Measurements from ENCODE around the gene TNFRSF19. TPM values are rescaled to one million over a fixed set of nuclear protein-coding genes. Genes with fewer than 3 reads are reported as not detected.

TNFRSF19 gene
- total and polyA plus RNA-seq, 5 donors from 2014 or later: 1.3 to 5.6 (median 1.6) TPM

GRCh38 chr13:23549724-23550123 lies 20.5 kb upstream of the TNFRSF19 start:
- peaks cover 59% of the 10 kb centered on the region for H3K27me3 Mint-ChIP-seq
- no peak for ATAC-seq (ENCODE audit: low read depth in 2 of 2)

GRCh38 chr13:23550163-23550562 lies 20.0 kb upstream of the TNFRSF19 start:
- Mint-ChIP-seq H3K9me3 (no peaks in the 10 kb centered on the region), H3K4me1 (no peaks in the 10 kb centered on the region), H3K4me3 (no peak overlapping the region), H3K27me3 (peaks cover 54% of the 10 kb centered on the region), H3K36me3 (no peaks in the 10 kb centered on the region), H3K27ac (no peak overlapping the region)
- Histone ChIP-seq H3K27ac (ENCODE audit: insufficient read depth, low read length, poor library complexity, severe bottlenecking) (no peak overlapping the region), H3K36me3 (ENCODE audit: control insufficient read depth, insufficient read depth, low read length) (no peaks in the 10 kb centered on the region), H3K4me1 (ENCODE audit: control insufficient read depth, insufficient read depth, low read length, poor library complexity, severe bottlenecking) (no peaks in the 10 kb centered on the region), H3K27me3 (ENCODE audit: control insufficient read depth, insufficient read depth, low read length) (peaks cover 20% of the 10 kb centered on the region), H3K9me3 (ENCODE audit: control insufficient read depth in 2 of 2, low read length in 2 of 2) (no peaks in the 10 kb centered on the region), H3K4me3 (ENCODE audit: low read depth, low read length) (no peak overlapping the region)
- ATAC-seq (ENCODE audit: low read depth in 2 of 2) (no peak), DNase-seq (no peak)

More at GRCh38 chr13:23549724-23550123, 20.5 kb upstream of the TNFRSF19 start:
- peaks cover 20% of the 10 kb centered on the region for H3K27me3 ChIP-seq (ENCODE audit: control insufficient read depth, insufficient read depth, low read length)
- H3K4me3 ChIP-seq (ENCODE audit: low read depth, low read length): no peak overlapping the region
- no peak overlapping the region for H3K27ac Mint-ChIP-seq
- no peak overlapping the region for H3K4me3 Mint-ChIP-seq
- no peaks in the 10 kb centered on the region for H3K9me3 Mint-ChIP-seq
- no peak overlapping the region for H3K27ac ChIP-seq (ENCODE audit: insufficient read depth, low read length, poor library complexity, severe bottlenecking)
- no peak for DNase-seq
- H3K4me1 Mint-ChIP-seq: no peaks in the 10 kb centered on the region
- no peaks in the 10 kb centered on the region for H3K9me3 ChIP-seq (ENCODE audit: control insufficient read depth in 2 of 2, low read length in 2 of 2)
- no peaks in the 10 kb centered on the region for H3K4me1 ChIP-seq (ENCODE audit: control insufficient read depth, insufficient read depth, low read length, poor library complexity, severe bottlenecking)
- no peaks in the 10 kb centered on the region for H3K36me3 ChIP-seq (ENCODE audit: control insufficient read depth, insufficient read depth, low read length)
- no peaks in the 10 kb centered on the region for H3K36me3 Mint-ChIP-seq

GRCh38 chr13:23551213-23552008 lies 18.8 kb upstream of the TNFRSF19 start:
- ATAC-seq (ENCODE audit: low read depth in 2 of 2) (no peak), DNase-seq (no peak)
- Histone ChIP-seq H3K36me3 (ENCODE audit: control insufficient read depth, insufficient read depth, low read length) (no peaks in the 10 kb centered on the region), H3K27ac (ENCODE audit: insufficient read depth, low read length, poor library complexity, severe bottlenecking) (no peak overlapping the region), H3K4me1 (ENCODE audit: control insufficient read depth, insufficient read depth, low read length, poor library complexity, severe bottlenecking) (no peaks in the 10 kb centered on the region), H3K9me3 (ENCODE audit: control insufficient read depth in 2 of 2, low read length in 2 of 2) (no peaks in the 10 kb centered on the region), H3K4me3 (ENCODE audit: low read depth, low read length) (no peak overlapping the region), H3K27me3 (ENCODE audit: control insufficient read depth, insufficient read depth, low read length) (peaks cover 22% of the 10 kb centered on the region)
- Mint-ChIP-seq H3K27ac (no peak overlapping the region), H3K9me3 (no peaks in the 10 kb centered on the region), H3K27me3 (peaks cover 47% of the 10 kb centered on the region), H3K36me3 (no peaks in the 10 kb centered on the region), H3K4me3 (no peak overlapping the region), H3K4me1 (no peaks in the 10 kb centered on the region)

DNA sequence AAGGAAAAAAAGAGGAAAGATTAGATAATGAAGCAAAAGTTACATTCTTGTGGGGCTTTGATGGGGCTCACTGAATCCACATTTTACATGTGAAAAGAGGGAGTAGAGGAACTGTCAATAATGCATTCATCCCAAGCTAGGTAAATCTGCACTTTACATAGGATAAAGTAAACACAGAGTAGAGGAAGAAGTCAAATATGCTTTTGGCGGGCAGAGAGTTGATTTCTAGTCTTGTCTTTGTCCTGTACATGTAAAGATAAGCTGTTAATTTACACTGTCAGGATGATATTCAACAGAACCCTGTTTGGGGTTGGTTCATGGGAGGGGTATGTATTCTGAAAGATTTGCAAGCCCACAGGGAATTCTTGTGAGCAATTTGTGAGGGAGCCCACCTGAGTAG lies 18.0 kb upstream of the TNFRSF19 start:
- no peaks in the 10 kb centered on the region for H3K4me1 Mint-ChIP-seq
- DNase-seq (no peak), ATAC-seq (ENCODE audit: low read depth in 2 of 2) (no peak)
- no peaks in the 10 kb centered on the region for H3K9me3 Mint-ChIP-seq
- no peaks in the 10 kb centered on the region for H3K36me3 ChIP-seq (ENCODE audit: control insufficient read depth, insufficient read depth, low read length)
- no peak overlapping the region for H3K27ac ChIP-seq (ENCODE audit: insufficient read depth, low read length, poor library complexity, severe bottlenecking)
- H3K27me3 ChIP-seq (ENCODE audit: control insufficient read depth, insufficient read depth, low read length): peaks cover 22% of the 10 kb centered on the region
- H3K4me1 ChIP-seq (ENCODE audit: control insufficient read depth, insufficient read depth, low read length, poor library complexity, severe bottlenecking): no peaks in the 10 kb centered on the region
- H3K27ac Mint-ChIP-seq: no peak overlapping the region
- H3K4me3 ChIP-seq (ENCODE audit: low read depth, low read length): no peak overlapping the region
- H3K4me3 Mint-ChIP-seq: no peak overlapping the region
- H3K9me3 ChIP-seq (ENCODE audit: control insufficient read depth in 2 of 2, low read length in 2 of 2): no peaks in the 10 kb centered on the region
- H3K36me3 Mint-ChIP-seq: no peaks in the 10 kb centered on the region
- H3K27me3 Mint-ChIP-seq: peaks cover 43% of the 10 kb centered on the region

DNA sequence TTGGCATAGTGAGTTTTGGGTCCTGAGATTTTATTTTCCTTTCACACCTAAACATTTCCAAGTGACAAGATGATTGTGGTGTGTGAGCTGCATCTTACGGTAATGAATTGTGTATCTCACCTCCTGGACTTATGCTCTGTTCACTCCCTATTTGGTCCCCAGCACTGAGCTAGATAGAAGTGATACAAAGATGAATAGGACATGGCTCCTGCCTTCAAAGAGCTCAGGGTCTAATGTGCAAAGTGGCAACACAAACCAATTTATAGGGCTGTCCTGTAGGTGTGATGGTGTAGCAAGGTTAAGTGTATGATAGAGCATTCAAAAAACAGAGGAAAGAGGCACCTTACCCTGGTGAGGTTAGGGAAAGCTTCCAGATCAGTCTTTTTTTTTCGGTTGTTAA lies 17.6 kb upstream of the TNFRSF19 start:
- no peak for ATAC-seq (ENCODE audit: low read depth in 2 of 2)
- no peaks in the 10 kb centered on the region for H3K36me3 Mint-ChIP-seq
- H3K36me3 ChIP-seq (ENCODE audit: control insufficient read depth, insufficient read depth, low read length): no peaks in the 10 kb centered on the region
- H3K27me3 ChIP-seq (ENCODE audit: control insufficient read depth, insufficient read depth, low read length): peaks cover 22% of the 10 kb centered on the region
- no peaks in the 10 kb centered on the region for H3K9me3 ChIP-seq (ENCODE audit: control insufficient read depth in 2 of 2, low read length in 2 of 2)
- H3K27me3 Mint-ChIP-seq: peaks cover 38% of the 10 kb centered on the region
- H3K27ac ChIP-seq (ENCODE audit: insufficient read depth, low read length, poor library complexity, severe bottlenecking): no peak overlapping the region
- no peaks in the 10 kb centered on the region for H3K4me1 Mint-ChIP-seq
- H3K9me3 Mint-ChIP-seq: no peaks in the 10 kb centered on the region
- no peak overlapping the region for H3K4me3 Mint-ChIP-seq
- H3K4me3 ChIP-seq (ENCODE audit: low read depth, low read length): no peak overlapping the region
- H3K4me1 ChIP-seq (ENCODE audit: control insufficient read depth, insufficient read depth, low read length, poor library complexity, severe bottlenecking): no peaks in the 10 kb centered on the region
- no peak for DNase-seq
- H3K27ac Mint-ChIP-seq: no peak overlapping the region

- Histone ChIP-seq H3K4me1 (ENCODE audit: control insufficient read depth, insufficient read depth, low read length, poor library complexity, severe bottlenecking) (no peaks in the 10 kb centered on the region), H3K27ac (ENCODE audit: insufficient read depth, low read length, poor library complexity, severe bottlenecking) (no peak overlapping the region), H3K9me3 (ENCODE audit: control insufficient read depth in 2 of 2, low read length in 2 of 2) (no peaks in the 10 kb centered on the region), H3K4me3 (ENCODE audit: low read depth, low read length) (no peak overlapping the region), H3K36me3 (ENCODE audit: control insufficient read depth, insufficient read depth, low read length) (no peaks in the 10 kb centered on the region), H3K27me3 (ENCODE audit: control insufficient read depth, insufficient read depth, low read length) (peaks cover 16% of the 10 kb centered on the region)
- Mint-ChIP-seq H3K9me3 (no peaks in the 10 kb centered on the region), H3K36me3 (no peaks in the 10 kb centered on the region), H3K4me3 (no peak overlapping the region), H3K4me1 (no peaks in the 10 kb centered on the region), H3K27ac (no peak overlapping the region), H3K27me3 (peaks cover 25% of the 10 kb centered on the region)
- DNase-seq: no peak
- ATAC-seq (ENCODE audit: low read depth in 2 of 2): no peak
Measured at GRCh38 chr13:23554000-23554399, 16.2 kb upstream of the TNFRSF19 start.

GRCh38 chr13:23557043-23557442 lies 13.2 kb upstream of the TNFRSF19 start:
- H3K27me3 ChIP-seq (ENCODE audit: control insufficient read depth, insufficient read depth, low read length): peaks cover 9% of the 10 kb centered on the region
- DNase-seq: no peak
- peaks cover 10% of the 10 kb centered on the region for H3K27me3 Mint-ChIP-seq
- no peak overlapping the region for H3K27ac ChIP-seq (ENCODE audit: insufficient read depth, low read length, poor library complexity, severe bottlenecking)
- no peaks in the 10 kb centered on the region for H3K36me3 Mint-ChIP-seq
- H3K9me3 Mint-ChIP-seq: peaks cover 0 to 1% (median 0%) of the 10 kb centered on the region in 7 donors
- ATAC-seq (ENCODE audit: low read depth in 2 of 2): no peak
- no peaks in the 10 kb centered on the region for H3K4me1 ChIP-seq (ENCODE audit: control insufficient read depth, insufficient read depth, low read length, poor library complexity, severe bottlenecking)
- no peak overlapping the region for H3K4me3 Mint-ChIP-seq
- H3K27ac Mint-ChIP-seq: no peak overlapping the region
- no peaks in the 10 kb centered on the region for H3K4me1 Mint-ChIP-seq
- no peaks in the 10 kb centered on the region for H3K36me3 ChIP-seq (ENCODE audit: control insufficient read depth, insufficient read depth, low read length)
- H3K4me3 ChIP-seq (ENCODE audit: low read depth, low read length): no peak overlapping the region
- no peaks in the 10 kb centered on the region for H3K9me3 ChIP-seq (ENCODE audit: control insufficient read depth in 2 of 2, low read length in 2 of 2)

DNA sequence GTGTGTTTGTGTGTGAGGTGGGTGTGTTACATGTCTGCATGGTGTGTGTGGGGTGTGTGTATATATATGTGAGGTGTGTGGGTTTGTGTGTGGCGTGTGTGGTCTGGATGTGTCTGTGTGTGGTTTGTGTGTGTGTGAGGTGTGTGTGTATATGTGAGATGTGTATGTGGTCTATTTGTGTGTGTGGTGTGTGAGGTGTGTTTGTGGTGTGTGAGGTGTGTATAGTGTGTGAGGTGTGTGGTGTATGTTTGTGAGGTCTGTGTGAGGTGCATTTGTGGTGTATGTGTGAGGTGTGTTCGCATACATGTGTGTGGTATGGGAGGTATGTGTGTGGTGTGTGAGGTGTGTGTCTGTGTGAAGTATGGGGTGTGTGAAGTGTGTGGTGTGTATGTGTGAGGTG lies 12.5 kb upstream of the TNFRSF19 start:
- Mint-ChIP-seq H3K4me1 (no peaks in the 10 kb centered on the region), H3K36me3 (no peaks in the 10 kb centered on the region), H3K4me3 (no peak overlapping the region), H3K27me3 (peaks cover 10% of the 10 kb centered on the region), H3K9me3 (peaks cover 0 to 1% (median 0%) of the 10 kb centered on the region in 7 donors), H3K27ac (no peak overlapping the region)
- H3K4me1 ChIP-seq (ENCODE audit: control insufficient read depth, insufficient read depth, low read length, poor library complexity, severe bottlenecking): no peaks in the 10 kb centered on the region
- no peak overlapping the region for H3K4me3 ChIP-seq (ENCODE audit: low read depth, low read length)
- no peak overlapping the region for H3K27ac ChIP-seq (ENCODE audit: insufficient read depth, low read length, poor library complexity, severe bottlenecking)
- ATAC-seq (ENCODE audit: low read depth in 2 of 2): no peak
- H3K36me3 ChIP-seq (ENCODE audit: control insufficient read depth, insufficient read depth, low read length): no peaks in the 10 kb centered on the region
- no peaks in the 10 kb centered on the region for H3K9me3 ChIP-seq (ENCODE audit: control insufficient read depth in 2 of 2, low read length in 2 of 2)
- DNase-seq: no peak
- H3K27me3 ChIP-seq (ENCODE audit: control insufficient read depth, insufficient read depth, low read length): peaks cover 9% of the 10 kb centered on the region

All from CD4-positive, CD25-positive, alpha-beta regulatory T cell (primary cell).